CD4-positive, alpha-beta T cell treated with Interleukin-15 for 4 hours (primary cell): ENCODE data around the gene PCTP.
A peak's percentile ranks its signal among the peaks of the same experiment; 100 is the strongest.

ENCODE experiments used
- DNase-seq: peaks from one replicate; pipeline ENCODE4 v3.0.0-alpha.2; 2020; ENCODE audit warnings: low spot score

The PCTP gene

GRCh38 chr17:55727920-55728319 lies 22.9 kb upstream of the PCTP start:
- no peak for DNase-seq

GRCh38 chr17:55728361-55728760 lies 22.5 kb upstream of the PCTP start:
- no peak for DNase-seq

- DNase-seq: no peak
Measured at GRCh38 chr17:55728833-55729232, 22.0 kb upstream of the PCTP start.

DNA sequence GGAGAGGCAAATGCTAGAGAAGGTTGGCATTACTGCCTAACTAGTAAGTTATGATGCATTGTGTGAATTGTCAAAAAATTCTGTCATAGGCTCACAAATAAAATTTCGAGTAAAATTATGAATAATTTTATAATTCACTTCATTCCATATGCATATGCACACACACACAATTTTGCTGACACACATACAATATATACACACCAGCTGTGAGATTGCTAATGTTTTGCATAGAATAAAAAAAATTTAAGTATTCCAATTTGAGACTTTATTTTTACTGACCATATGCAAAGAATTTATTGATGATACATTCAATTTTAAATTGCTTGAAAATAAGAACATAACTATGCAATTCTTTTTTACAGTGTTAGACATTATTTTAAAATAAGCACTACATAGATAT lies 21.4 kb upstream of the PCTP start:
- no peak for DNase-seq

DNA sequence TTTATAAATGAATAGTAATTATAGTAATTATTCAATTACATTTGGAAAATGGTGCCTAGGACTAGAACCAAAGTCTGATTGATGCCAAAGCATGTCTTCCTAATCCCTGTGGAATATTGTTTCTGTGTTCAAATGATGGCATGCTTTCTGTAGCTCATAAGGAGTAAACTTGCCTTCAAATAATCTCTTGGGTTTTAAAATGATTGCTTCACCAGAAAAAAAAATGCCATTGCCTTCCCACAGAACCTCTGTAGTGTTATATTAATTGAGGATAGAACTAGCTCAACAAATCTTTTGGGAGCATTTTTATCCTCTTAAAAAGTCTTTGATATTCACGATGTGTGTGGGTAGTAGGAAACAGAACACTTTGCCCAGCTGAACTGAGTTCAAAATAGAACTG lies 20.5 kb upstream of the PCTP start:
- DNase-seq: no peak

- no peak for DNase-seq
Measured at GRCh38 chr17:55730808-55731207, 20.0 kb upstream of the PCTP start.

DNA sequence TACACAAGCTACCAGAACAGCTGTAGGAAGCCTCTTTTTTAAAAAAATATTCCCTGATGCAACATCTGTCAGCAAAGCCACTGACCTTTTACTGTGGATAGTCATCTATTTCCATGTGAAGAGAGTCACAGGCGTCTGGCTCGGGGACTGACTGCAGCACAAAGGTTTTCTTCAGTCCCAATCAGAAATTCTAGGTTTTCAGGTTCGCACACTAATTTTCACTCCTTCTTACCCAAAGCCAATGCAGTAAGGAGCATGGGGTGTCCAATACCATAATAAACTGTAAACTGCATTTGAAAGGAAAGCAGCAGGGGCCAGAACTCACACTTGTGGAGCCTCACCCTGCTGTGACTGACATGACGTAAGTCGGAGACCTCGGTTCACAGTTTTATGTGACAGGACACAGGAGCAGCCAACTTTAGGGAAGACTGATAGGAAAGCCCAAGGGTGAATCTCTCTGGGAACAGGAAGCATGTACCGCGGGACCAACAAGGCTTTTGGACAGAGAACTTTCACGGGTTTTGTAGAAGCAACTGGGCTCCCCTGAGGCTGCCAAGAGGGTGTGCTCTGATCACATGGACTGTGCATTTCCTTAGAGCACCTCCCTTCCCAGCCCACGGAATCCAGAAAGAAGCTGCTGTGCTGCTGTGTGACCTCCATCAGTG lies 19.1 kb upstream of the PCTP start:
- no peak for DNase-seq

- DNase-seq: no peak
Measured at GRCh38 chr17:55734128-55734781, 16.6 kb upstream of the PCTP start.

GRCh38 chr17:55735731-55736405 lies 15.0 kb upstream of the PCTP start:
- peak; percentile 45 for DNase-seq

DNA sequence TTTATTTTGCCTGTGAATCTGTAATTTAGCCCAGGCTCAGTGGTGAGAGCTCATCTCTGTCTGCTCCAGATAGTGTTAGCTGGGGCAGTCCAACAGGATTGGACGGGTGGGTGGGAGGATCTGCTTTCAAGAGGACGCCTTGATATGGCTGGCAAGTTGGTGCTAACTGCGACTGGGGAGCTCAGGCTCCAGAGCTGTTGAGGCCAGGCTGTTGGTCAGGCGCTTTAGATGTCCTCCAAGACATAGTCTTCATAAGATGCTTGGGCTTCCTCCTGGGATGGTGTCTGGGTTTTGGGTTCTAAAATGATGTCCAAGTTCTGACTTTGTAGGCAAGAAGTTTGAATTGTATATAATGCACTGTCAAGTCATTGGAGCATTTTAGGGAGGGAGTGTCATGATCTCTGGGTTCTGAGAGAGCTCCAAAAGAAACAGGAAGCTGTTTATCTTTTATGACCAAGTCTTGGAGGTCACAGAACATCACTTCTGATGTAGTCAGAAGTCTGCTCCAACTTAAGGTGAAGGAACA lies 12.8 kb upstream of the PCTP start:
- no peak for DNase-seq

- no peak for DNase-seq
Measured at GRCh38 chr17:55740511-55741355, 10.1 kb upstream of the PCTP start.

DNA sequence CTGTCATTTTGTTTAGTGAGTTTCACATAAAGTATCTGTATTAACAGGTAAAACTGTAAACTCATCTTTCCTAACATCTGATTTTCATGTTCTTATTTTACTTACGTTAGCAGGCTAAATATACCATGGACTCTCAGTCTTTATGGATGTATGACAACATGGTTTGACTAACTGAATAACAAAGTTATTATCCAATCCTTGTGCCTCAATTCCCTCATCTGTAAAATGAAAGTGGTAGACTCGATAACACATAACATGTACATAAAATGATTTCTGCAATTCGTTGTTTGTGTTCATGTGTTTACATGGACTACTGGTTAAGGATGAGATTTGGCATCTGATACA lies 9.5 kb upstream of the PCTP start:
- DNase-seq: no peak

GRCh38 chr17:55742272-55743102 lies 8.4 kb upstream of the PCTP start:
- no peak for DNase-seq

- DNase-seq: no peak
Measured at GRCh38 chr17:55743103-55743679, 7.7 kb upstream of the PCTP start.

DNA sequence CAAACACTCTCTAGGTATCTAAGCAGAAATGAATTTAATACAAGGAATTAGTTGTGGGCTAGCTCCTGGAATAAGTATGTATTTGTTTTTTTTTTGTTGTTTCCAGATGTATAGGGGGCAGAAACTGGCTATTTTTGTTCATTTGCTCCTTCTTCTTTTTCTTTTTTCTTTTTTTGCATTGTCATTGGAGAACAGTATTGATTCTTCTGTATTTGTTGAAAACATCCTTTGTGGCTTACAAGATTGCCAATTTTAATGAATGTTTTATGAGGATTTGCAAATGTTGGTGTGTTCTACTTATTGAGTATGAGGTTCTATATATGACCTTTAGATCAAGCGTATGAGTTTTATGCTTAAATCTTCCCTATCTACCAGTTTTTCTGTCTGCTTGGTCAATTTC lies 5.6 kb upstream of the PCTP start:
- DNase-seq: no peak

GRCh38 chr17:55746466-55746865 lies 4.4 kb upstream of the PCTP start:
- DNase-seq: no peak

DNA sequence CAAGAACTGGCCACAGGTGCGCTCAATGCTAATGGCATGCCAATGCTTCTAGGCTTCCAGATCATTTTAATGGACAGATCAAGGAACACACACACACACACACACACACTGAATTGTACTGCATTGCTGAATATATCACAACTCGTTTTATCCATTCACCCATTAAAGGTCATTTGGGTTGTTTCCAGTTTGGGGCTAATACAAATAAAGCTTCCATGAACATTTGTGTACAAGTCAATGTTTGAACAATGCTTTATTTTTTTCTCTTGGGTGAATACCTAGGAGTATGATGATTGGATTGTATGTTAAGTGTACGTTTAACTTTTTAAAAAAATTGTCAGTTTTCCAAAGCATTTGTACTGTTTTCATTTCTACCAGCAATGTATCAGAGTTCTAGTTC lies 3.6 kb upstream of the PCTP start:
- no peak for DNase-seq

DNA sequence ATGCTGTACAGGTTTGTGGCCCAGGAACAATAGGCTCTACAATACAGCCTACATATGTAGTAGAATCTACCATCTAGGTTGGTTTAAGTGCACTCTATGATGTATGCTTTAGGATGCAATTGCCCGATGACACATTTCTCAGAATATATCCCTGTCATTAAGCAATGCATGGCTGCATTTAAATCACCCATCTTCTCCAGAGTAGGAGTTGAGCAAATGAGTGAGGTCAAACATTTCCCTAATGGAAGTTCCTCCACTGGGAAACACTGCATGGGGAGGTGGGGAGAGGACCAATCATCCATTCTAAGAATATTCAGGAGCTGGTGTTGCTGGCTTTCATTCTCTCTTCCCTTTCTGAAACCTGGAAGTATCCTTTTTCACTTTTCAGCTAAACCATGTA lies 2.0 kb upstream of the PCTP start:
- DNase-seq: no peak

GRCh38 chr17:55749985-55750384 lies 866 bp upstream of the PCTP start:
- DNase-seq: no peak

GRCh38 chr17:55751720-55752250 lies 934 bp downstream of the PCTP start:
- no peak for DNase-seq

DNA sequence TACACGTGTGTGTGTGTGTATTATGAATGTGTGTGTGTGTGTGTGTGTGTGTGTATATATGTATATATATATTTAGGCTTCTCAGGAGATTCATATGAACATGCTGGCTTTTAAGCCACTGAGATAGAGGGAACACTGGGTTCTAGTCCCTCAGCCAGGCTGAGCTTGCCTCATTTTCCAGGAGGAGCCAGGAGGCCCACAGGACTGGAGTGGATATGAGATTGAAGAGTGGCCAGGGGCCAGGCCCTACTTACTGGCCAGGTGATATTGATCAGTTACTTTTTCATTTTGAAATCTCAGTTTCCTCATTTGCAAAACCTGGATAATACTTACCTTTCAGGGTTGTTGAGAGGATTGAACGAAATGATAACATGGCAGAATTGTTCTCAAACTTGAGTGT lies 5.8 kb downstream of the PCTP start:
- no peak for DNase-seq
